NCI-H2227 (cell line): ENCODE data around the gene TMEM240.

ENCODE experiments used
- DNase-seq: peaks from one replicate; lab custom pipeline; 2025; ENCODE audit not compliant: unreplicated experiment; lab: John Stamatoyannopoulos, UW

The TMEM240 gene

DNA sequence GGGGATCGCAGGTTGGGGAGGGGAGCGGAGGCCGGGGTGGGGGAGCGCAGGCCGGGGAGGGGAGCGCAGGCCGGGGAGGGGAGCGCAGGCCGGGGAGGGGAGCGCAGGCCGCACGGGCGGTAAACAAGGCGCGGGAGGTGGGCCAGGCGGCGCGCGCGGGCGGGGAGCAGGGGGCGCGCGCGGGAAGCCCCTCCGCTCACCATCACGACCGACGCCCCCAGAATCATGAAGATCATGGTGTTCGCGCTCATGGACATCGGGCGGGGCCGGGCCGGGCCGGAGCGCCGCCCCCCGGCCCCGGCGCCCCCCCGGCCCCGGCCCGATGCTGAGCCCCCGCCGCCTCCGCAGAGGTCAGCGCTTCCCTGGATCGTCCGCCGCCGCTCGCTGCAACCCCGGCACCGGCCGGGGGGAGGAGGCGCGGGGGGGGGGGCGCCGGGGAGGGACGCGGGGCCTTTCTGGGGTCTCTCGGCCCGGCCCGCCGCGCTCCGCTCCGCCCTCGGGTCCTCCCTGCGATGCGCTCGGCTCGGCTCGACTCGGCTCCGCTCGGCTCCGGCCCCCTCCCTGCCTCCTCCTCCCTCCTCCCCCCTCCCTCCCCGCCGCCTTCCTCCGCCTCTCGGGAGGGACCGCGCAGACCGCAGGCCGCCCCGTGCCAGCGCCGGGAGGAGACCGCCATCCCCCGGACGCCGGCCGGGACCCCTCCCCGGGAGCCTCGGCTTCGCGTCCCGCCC, at the start of gene TMEM240:
Gene TMEM240, minus strand, starts transcription at position 535 of the 728 bp plus-strand sequence. Its CDS starts 278 bp downstream, at position 257.
- peak; percentile 93 for DNase-seq

DNA sequence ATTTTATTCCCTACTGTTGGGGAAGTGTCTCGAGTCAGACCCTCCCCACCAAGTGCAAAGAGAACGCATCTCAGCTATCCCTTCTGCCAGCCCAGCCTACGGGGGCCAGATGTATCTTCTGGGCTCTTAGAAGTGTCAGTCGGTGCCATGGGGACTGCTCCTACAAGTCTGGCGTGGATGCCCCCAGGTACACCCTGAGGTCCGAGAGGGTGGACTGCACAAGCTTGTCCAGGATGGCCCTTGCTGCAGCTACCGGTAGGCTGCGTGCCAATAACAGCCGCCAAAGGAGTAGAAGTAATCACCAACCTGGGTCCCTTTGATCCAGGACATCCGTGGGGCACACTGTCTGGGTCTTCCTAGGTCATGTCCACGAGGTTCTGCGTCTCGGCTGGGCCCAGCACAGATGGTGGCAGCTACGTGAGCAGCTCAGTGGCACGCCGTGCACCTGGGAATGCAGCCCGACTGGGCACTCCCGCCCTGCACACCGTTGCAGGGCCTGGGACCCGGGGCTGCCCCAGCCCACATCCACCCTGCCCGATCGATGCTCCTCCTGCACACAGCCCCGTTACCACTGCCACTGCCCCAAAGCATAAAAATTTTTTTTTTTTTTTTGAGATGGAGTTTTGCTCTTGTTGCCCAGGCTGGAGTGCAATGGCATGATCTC, 43.1 kb upstream of the TMEM240 start:
- no peak for DNase-seq

DNA sequence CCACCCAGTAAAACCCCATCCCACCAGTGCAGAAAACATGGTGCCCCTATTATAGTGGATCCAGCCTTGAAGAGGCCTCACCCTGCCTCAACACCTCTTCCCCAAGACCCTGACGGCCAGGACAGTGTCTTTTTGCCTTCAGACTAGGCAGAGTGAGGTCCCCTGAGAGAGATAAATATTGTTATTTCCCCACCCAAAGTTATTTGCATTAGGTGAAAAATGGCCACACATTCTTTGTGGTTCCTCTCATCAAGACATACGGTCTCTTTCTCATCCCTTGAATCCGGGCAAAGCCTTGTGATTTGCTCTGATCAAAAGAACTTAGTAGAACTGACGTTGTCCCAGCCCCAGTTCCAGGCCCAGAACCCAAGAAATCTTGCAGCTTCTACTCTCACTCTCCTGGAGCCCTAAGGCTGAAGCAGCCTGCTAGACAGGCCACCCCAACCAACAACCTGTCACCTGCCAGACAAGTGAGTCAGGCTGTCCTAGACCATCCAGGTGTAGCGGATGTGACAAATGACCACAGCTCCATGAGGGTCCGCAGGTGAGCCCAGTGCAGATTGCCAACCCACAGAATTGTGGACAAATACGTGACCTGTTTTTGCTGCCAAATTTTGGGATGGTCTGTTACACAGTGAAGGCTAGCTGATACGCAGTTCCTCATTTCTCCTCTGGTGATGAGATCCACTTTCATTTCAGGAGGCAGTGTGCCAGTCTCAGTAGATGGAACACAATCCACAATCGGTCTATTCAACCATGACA, 42.3 kb upstream of the TMEM240 start:
- no peak for DNase-seq

DNA sequence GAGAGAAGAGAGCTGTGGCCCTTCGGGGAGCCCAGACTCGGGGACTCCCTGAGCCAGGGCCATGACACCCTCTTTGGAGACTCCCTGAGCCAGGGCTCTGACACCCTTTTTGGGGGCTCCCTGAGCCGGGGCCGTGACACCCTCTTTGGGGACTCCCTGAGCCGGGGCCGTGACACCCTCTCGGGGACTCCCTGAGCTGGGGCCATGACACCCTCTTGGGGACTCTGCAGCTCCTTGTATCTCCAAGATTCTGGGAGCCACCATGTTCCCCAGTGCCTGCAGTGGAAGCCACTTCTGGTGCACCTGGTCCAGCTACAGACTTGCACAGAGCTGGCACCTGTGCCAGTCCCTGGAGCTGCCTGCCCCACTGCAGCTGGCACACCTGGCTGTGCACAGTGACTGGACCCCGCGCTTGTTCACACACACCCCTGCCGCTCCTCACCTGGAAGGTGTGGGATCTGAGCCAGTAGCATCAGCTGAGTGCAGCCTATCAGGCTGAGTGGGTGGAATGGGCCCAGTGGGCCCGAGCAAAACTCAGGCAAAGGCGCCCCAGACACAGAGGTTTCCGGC, 38.0 kb upstream of the TMEM240 start:
- DNase-seq = no peak

DNA sequence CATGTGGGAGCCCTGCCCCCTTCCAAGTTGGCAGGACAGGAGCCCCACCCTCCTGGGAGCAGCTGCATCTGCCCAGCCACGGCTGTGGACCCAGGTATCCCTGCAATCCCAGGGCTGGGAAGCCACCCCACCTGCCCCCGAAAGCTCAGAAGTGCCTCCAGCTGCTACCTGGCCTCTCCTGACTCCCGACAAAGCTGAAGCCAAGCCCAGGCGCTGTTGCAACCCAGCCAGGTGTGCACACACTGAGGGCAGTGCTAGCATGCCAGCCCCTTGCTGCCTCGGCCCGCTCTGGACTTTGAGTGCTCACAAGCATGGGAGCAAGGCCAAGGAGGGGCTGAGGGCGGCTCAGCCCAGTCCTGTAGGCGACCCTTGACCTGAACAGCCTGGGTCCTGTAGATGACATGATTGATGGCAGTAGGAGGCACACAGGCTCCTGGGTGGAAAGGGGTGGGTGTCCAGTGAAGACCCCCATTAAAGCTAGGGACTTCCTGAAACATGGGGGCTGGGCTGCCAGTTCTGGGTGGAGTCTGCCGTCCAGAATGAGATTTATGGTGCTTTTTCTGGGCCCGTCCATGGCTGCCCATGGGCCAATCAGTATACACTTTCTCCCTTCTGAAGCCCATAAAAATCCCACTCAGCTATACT, 37.1 kb upstream of the TMEM240 start:
- no peak for DNase-seq

DNA sequence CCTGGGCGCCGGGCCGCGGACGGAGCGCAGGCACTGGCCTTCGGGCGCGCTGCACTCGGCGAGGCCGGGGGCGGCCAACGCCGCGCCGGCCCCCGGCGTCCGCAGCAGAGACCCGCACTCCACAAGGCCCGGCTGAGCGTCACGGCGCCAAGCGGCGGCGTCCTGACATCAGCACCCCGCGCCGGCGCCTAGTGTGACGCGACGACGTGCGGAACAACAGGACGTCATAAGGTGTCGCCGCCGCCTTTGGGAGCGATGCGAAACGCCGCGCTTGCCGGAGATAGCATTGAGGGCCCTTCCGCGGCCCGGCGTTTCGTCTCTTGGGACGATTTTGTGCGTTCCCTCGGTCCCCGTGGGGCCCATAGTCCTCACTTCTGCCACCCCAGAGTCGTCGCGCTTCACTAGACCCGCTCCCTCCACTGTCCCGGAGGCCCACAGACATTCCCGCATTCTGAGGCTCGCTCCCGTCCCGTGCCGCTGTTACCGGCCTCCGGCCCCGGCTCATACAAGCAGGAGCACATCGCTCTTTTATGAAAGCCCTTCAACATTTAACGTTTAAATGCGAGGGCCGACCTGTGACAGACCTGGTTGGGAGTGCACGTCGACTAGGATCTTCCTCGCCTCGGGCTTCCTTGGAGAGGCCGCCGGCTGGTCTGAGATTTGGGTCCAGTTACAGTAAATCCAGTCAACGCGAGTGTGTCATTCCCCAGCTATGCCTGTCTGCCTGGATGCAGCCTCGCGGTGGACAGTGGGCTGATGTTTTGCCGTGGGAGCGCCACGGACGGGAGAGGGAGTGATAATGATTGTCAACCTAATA, 34.5 kb upstream of the TMEM240 start, which contains the start of gene SSU72:
Gene SSU72, minus strand, starts transcription at position 143 of the 817 bp plus-strand sequence. CDS start 306 bp downstream, outside the sequence.
- peak; percentile 97 for DNase-seq

DNA sequence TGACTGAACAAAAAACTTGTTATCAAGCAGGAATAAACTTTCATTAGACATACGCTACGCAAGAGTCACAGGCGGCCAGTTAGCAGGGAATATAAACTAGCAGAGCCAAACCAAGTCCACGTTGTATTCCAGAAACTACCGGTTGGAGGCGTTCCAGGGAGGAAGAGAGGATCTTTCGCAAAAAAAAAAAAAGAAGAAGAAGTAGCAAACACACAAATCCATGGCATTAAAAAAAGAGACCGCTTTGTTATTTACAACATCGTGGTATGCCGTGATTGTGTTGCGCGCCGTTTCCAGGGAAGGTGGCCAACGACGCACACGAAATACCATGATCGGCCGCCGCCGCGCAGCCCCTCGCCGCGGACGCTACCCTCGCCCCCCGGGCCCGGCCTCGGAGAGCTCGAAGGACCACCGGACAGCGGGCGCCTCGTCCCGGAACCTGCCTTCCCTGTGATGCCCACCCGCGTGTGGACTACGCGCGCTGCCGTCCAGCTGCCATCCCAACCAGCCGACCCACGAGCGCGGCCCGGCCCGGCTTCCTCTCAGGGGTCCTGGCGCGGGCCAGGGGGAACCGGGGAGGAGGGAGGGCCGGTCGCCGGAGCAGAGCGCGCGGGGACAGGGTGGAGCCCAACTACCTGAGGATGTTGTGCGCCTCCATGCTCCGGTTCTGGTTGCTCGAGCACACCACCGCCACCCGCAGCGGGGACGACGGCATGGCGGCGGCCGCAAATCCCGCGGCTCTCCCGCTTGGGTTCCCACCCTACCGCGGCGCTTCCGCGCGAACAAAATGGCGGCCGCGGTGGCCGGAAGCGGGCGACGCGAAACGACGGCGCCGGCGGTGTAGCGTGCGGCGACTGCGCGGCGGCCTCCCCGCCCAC, 33.7 kb upstream of the TMEM240 start:
- peak; percentile 91 for DNase-seq

DNA sequence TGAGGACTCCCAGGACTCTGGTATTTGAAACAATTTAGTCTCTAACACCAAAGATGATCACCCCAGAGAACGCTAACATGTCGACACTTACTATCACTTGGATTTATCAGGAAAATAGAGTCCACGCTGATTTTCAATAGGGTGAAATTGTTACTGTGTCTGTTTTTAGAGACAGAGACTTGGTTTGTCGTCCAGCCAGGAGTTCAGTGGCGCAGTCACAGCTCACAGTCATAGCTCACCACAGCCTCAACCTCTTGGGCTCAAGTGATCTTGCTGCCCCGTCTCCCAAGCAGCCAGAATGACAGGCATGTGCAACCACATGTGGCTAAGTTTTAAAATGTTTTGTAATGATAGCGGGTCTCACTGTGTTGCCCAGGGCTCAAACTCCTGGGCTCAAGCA, 28.9 kb upstream of the TMEM240 start:
- DNase-seq = no peak

DNA sequence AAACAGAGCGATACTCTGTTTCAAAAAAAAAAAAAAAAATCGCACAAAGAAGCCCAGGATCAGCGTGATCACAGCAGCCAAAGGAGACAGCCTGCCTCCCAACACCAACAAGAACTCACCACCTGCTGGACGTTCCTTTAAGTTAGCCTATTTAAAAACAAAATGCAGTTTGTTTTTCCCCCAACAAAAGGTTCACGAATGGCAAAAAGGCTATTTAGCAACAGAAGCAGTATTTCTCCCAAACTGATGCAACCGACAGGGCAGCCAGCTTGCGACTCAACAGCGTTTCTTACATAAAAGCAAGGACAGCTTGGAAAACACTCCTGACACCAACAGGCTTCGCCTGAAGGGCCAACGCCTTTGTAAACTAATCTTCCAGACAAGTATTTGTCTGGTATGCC, 27.5 kb upstream of the TMEM240 start:
- no peak for DNase-seq

DNA sequence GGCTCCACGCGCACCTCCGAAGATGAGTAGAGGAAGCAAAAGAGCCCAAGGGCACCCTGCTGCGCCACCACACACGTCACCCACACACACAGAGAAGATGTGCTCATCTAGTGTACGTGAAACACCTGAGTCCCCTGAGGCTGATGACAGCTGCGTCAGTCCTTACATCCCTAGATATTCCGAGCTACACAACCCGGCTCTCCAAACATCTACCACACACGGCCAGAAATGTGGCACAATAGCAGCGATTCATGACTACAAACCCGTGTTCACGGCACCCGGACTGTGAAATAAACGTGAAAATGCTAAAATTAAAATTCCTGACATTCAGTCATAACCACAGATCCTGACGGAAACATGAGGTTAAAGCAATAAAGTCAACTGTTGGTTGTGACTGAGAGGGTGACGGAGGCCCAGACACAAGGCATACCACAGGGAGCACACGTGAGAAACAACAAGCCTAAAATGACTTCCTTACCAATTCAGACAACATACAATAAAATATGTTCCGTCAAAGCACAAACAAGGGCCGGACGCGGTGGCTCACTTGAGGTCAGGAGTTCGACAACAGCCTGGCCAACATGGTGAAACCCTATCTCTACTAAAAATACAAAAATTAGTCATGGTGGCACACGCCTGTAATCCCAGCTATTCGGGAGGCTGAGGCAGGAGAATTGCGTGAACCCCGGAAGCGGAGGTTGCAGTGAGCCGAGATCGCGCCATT, 26.9 kb upstream of the TMEM240 start:
- DNase-seq = no peak

DNA sequence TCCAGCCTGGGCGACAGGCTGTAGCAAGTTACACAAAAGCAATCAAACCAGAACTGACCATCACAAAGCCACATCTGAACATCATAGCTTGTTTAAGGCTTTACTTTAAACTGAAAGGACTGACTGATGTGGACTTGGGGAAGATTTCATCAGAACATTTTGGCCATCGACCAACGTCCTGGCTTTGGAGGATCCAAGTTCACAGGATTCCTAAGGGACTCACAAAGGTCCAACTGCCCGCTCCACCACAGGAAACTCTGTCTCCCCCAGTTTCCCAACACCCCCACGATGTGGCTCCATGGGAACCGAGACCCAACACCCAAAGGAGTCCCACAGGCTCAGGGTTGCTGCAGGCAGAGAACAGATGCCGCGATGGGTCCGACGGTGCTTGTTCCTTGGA, 24.9 kb upstream of the TMEM240 start:
- DNase-seq = no peak

DNA sequence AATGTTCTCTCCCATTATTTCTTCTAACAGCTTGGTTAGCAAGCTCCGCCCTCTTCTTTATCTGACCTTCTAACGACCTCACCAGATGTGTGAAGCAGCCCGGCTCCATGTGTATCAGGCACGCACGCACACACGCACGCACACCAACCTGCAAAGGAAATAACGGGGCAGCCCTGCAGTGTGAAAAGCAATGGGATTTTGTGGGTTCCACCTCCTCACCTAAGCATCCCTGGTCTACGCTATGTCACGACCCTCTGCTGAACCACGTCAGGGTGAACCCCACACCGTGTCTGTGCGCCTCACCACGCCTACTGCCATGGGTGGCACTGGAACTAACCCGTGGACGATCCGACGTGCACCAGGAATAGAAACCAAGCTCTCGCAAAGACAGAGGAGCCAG, 23.8 kb upstream of the TMEM240 start:
- DNase-seq = no peak

DNA sequence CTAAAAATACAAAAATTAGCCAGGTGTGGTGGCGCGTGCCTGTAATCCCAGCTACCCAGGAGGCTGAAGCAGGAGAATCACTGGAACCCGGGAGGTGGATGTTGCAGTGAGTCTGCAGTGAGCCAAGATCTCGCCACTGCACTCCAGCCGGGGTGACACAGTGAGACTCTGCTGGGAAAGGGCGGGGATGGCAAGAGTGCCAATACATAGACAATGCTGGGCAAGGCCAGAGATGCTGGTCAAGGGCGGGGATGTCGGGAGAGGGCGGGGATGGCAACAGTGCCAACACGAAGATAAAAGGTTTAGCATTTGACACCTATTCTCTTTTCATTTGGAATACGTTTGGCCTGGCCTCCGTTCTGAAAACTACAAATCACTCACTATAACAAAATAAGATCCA, 23.3 kb upstream of the TMEM240 start:
- no peak for DNase-seq

DNA sequence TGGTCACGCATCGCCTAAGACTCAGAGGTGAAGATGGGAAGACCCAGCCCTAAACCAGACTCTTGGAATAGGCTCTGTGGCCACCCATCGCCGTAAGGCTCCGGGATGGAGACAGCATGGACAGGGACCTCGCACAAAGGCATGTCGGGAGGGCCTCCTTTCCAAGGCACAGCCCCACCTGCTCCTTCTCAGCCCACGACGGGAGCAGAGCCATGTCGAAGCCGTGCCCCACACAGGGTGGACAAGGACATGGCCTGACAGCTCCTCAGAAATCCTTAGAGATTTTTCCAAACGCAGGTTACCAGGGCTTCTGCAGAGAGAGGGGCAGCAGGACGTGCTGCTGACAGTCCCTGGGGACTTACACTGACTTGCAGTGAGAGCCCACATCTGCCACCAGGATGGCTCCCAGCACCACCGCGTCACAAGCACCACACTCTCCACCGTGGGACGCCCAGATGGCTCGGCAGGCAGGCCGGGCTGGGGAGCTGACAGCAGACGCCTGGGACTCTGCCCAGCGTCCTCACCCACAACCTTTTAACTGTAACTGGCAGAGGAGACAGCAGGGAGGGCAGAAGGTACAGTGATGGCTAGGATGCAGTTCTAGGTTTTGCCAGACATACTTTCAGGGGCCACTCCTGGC, 22.3 kb upstream of the TMEM240 start:
- no peak for DNase-seq

DNA sequence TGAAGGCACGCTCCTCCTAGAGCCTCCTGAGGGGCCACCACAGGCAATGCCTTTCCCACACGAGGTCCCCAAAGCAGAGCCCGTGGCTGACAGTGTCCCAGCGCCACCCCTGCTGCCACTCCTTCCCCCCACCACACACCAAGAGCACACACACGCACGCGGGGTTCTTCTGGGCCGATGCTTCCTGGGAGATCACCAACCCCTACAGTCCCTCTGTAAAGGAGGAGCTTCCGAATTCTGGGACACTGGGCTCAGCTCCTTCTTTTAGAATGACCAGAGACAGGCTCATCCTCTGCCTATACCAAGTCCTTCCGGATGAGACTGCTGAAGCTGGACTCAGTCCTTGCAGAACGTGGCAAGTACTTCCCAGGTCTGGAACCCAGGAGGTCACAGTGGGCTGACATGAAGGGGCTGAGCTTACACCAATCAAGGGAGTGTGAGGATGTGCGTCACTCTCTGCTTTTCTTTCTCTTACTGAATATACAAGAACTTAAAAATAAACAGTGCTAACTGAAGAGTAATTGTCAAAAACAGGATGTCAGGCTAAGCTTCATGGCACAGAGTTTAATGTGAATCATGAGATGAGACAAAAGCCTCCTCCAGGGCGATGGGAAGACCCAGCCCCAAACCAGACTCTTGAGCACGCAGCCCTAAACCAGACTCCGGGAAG, 21.5 kb upstream of the TMEM240 start:
- no peak for DNase-seq

DNA sequence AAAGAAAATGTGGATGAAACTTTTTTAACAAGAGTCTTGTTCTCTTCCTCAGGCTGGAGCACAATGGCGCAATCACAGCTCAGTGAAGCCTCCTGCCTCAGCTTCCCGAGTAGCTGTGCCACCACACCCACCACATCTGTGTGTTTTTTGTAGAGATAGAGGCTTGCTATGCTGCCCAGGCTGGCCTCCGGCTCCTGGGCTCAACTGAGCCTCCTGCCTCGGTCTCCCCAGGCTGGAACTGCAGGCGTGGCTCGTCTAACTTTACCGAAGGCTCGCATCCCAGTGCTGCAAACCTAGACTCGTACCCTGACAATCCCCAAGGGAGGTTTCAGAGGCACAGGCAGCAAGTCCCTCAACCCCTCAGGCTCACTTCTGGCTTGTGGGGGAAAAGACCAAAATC, 19.8 kb upstream of the TMEM240 start:
- DNase-seq = no peak

DNA sequence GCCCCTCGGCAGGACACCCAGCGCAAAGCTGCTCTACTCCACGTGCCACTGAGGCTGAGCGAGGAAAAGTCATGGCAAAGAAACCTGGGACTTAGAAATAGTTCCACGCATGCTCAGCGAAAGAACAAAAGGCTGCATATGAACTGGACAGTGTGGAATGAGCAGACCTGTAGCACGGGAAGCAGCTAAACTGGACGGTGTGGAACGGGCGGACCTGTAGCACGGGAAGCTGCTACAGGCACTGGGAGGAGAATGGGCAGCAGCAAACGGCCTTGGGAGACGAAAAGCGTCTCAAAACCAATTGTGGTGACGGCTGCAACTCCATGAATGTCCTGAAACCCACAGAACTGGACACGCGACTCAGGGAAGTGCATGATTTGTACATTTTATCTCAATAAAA, 18.6 kb upstream of the TMEM240 start:
- no peak for DNase-seq

DNA sequence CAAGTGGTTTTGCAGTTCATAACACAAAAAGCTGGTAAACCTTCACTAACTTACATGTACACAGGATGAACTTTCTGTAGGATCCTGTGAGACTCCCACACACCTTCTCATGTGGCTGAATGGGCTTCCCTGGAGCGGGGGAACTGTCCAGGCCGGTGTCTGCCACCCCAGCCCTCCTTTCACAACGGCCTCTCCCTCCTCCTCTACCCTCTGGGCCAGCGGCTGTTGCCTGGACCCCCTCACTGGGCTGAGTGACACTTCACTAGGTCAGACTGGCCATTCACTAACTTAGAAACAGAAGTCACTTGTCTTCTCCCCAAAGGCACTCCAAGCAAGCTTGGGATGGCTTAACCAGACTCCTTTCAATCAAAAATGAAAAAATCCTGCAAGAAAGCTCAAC, 18.2 kb upstream of the TMEM240 start:
- no peak for DNase-seq
